Progenitor cell of endocrine pancreas (in vitro differentiated cells): ENCODE results near the gene CCDC192. TPM values are rescaled to one million over a fixed set of nuclear protein-coding genes. Genes with fewer than 3 reads are reported as not detected.

Experiments used
- DNase-seq: peaks from one replicate; pipeline ENCODE4 v3.0.0; 2021; ENCODE audit warnings: low spot score; ENCODE audit not compliant: unreplicated experiment
- H3K27ac Mint-ChIP-seq: 2 replicates; pipeline ENCODE4 v1.8.0; 2021; ENCODE audit warnings: mild to moderate bottlenecking, moderate library complexity, mixed read lengths
- H3K27me3 Mint-ChIP-seq: 2 replicates; pipeline ENCODE4 v1.8.0; 2021; ENCODE audit warnings: mixed read lengths
- H3K36me3 Mint-ChIP-seq: 2 replicates; pipeline ENCODE4 v1.8.0; 2022; ENCODE audit warnings: mixed read lengths; ENCODE audit not compliant: insufficient read depth
- H3K4me1 Mint-ChIP-seq: 2 replicates; pipeline ENCODE4 v1.8.0; 2021; ENCODE audit warnings: low read depth, mixed read lengths
- H3K4me3 Mint-ChIP-seq: 2 replicates; pipeline ENCODE4 v1.8.0; 2021; ENCODE audit warnings: low read depth, mild to moderate bottlenecking, moderate library complexity, mixed read lengths
- H3K9me3 Mint-ChIP-seq: 2 replicates; pipeline ENCODE4 v1.8.0; 2021; ENCODE audit warnings: low read depth, mixed read lengths
- total RNA-seq: library from RNA; stranded (reverse); gene quantifications from 2 replicates; pipeline ENCODE4 v1.2.1, GENCODE V29; 2021
- TF ChIP-seq, protein P1 (sequence below): fragments of 200-600 bp; sonication (generic); IDR thresholded peaks from one replicate; pipeline ENCODE4 v1.5.0; 2021; ENCODE audit warnings: antibody characterized with exemption, mild to moderate bottlenecking; ENCODE audit not compliant: unreplicated experiment

Gene CCDC192
- total RNA-seq, 1 donor from 2014 or later: not detected

DNA sequence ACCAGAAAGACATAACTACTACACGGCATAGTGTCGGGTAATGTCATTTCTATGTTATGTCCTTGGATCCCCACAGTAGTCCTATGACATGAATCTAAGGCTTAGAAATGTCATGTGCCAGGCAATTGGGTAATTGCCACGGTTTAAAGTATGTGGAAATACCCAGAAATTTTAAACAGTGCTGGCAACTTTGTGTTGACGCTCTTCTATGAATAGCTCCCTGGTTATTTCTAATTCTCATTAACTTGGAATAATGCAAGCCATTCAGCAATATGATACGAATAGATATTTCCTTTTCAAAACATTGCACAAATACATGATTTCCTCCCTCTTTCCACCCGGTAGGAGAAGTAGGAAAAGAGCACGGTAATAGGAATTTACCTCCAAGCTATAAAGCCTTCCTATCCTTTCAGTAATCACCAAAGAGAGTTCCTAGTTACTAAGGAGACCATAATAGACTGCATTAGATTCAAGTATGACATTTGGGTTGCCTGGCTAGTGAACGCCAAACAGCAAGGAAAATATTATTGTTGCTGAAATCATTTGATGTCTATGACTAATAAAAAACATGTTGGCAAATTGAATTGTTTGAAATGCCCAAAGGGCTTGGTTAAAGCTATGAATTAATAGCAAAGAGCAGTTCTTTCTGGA, 168.4 kb downstream of the CCDC192 start:
- DNase-seq: no peak
- Mint-ChIP-seq H3K27me3 (no peaks in the 10 kb centered on the region), H3K4me3 (no peak overlapping the region), H3K9me3 (no peaks in the 10 kb centered on the region), H3K36me3 (no peaks in the 10 kb centered on the region), H3K27ac (no peak overlapping the region), H3K4me1 (no peaks in the 10 kb centered on the region)
- TF ChIP-seq, protein P1, sequence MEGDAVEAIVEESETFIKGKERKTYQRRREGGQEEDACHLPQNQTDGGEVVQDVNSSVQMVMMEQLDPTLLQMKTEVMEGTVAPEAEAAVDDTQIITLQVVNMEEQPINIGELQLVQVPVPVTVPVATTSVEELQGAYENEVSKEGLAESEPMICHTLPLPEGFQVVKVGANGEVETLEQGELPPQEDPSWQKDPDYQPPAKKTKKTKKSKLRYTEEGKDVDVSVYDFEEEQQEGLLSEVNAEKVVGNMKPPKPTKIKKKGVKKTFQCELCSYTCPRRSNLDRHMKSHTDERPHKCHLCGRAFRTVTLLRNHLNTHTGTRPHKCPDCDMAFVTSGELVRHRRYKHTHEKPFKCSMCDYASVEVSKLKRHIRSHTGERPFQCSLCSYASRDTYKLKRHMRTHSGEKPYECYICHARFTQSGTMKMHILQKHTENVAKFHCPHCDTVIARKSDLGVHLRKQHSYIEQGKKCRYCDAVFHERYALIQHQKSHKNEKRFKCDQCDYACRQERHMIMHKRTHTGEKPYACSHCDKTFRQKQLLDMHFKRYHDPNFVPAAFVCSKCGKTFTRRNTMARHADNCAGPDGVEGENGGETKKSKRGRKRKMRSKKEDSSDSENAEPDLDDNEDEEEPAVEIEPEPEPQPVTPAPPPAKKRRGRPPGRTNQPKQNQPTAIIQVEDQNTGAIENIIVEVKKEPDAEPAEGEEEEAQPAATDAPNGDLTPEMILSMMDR: no peak

DNA sequence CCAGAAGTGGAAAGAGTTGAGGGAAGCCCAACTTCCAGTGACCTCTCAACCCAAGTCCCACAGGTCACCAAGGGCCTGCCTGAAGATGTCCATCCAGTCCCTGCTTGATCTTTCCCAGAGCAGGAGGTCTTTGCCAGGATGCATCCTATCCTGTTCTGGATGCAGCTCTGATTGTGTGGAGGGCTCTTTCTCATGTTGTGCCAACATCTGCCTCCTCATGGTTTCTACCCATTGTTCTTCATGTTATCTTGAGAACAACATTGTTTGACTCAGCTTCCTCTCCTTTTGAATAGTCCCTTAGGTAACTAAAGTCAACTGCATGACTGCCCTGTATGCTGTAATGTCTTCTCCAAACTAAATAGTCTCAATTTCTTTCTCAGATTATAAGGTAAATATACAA, 169.3 kb downstream of the CCDC192 start:
- no peaks in the 10 kb centered on the region for H3K27me3 Mint-ChIP-seq
- no peak overlapping the region for H3K27ac Mint-ChIP-seq
- TF ChIP-seq, protein P1: no peak
- H3K4me3 Mint-ChIP-seq: no peak overlapping the region
- no peaks in the 10 kb centered on the region for H3K9me3 Mint-ChIP-seq
- H3K36me3 Mint-ChIP-seq: no peaks in the 10 kb centered on the region
- no peak for DNase-seq
- peaks cover 4% of the 10 kb centered on the region for H3K4me1 Mint-ChIP-seq

DNA sequence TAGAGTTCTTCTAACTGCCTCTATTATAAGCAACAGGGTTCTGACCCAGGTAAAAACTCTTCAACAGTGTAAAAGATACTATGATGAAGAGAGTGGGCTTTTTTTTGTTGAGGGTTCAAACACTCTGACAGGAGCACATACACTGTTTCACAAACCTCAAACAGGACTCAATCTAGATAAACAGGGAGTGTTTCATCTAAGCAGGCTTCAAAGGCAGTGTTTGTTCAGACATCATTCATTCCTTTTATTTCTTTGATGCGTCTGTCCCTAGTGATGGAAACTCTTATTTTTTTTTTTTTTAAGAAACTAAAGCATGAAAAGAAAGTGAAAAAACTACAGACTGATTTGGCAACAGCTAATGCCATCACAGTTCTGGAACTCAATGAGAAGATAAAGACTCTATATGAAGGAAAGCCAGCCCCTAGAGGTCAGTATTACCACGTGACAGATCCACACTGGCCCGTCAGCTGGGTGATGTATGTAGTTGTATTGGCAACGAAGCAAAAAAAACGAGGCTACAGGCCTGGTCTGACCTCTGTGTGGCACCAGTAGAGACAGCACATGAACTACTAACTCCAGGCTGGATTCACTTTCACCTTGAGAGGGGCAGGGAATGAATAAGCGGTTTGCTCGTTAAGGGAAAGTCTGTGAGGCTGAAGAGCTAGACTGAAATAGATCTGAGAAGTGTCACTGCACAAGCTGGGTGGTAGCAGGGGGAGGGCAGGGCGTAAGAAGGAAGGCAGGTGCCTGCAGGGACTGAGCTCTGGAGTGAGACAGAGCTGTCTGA, 172.2 kb downstream of the CCDC192 start:
- DNase-seq: peak; percentile 11
- TF ChIP-seq, protein P1: peak; percentile 54
- Mint-ChIP-seq H3K4me3 (no peak overlapping the region), H3K36me3 (no peaks in the 10 kb centered on the region), H3K9me3 (peaks cover 4% of the 10 kb centered on the region), H3K4me1 (peaks cover 11% of the 10 kb centered on the region), H3K27me3 (no peaks in the 10 kb centered on the region), H3K27ac (no peak overlapping the region)

DNA sequence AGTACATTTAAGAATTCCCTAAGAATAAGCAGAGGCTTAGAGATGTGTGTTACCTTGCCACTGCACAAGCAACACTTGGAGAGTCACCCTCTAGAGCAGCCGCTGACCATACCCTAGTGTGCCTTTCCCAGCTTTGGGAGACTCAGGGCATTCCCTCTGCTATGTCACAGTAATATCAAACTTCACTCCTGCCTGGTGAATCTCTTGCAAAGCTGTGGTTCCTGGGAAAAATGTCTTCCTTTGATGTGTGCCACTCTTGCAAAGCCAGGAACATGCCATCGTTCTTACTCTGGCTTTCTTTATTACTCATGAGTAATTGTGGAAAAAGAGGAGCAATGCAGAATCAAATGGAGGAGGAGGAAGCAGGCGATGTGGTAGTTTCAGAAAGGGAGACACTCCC, 173.2 kb downstream of the CCDC192 start:
- Mint-ChIP-seq H3K9me3 (peaks cover 4% of the 10 kb centered on the region), H3K27ac (no peak overlapping the region), H3K36me3 (no peaks in the 10 kb centered on the region), H3K4me1 (peaks cover 11% of the 10 kb centered on the region), H3K27me3 (no peaks in the 10 kb centered on the region), H3K4me3 (no peak overlapping the region)
- TF ChIP-seq, protein P1: no peak
- DNase-seq: no peak

DNA sequence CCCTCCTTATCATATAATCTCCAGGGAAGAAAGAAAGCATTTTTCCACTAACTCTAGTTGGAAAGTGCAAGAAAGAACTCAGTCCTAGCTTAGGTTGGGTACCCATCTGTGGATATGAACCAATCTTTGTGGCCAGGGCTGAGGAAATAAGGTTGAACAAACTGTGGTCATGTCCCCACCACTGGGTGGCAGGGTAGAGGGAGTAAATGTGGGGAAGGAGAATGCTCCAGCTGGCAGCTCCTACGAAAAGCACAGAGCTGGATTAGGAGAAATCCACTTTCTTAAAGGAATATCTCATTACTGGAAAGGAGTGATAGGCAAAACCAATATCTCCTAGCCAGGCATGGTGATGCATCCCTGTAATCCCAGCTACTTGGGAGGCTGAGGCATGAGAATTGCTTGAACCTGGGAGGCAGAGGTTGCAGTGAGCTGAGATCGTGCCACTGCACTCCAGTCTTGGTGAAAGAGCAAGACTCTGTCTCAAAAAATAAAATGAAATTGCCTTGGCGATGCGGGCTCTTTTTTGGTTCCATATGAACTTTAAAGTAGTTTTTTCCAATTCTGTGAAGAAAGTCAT, 175.1 kb downstream of the CCDC192 start:
- H3K27me3 Mint-ChIP-seq: no peaks in the 10 kb centered on the region

More for the DNA sequence above, 175.1 kb downstream of the CCDC192 start:
- DNase-seq: no peak
- TF ChIP-seq, protein P1: peak; percentile 54
- Mint-ChIP-seq H3K36me3 (no peaks in the 10 kb centered on the region), H3K9me3 (peaks cover 4% of the 10 kb centered on the region), H3K4me3 (no peak overlapping the region), H3K4me1 (peaks cover 16% of the 10 kb centered on the region), H3K27ac (peak overlapping the region; percentile 59)
